Hematopoietic multipotent progenitor cell treated with erythropoietin and hydrocortisone succinate and interleukin-3 and kit ligand, for 17 days (in vitro differentiated cells): ENCODE results near the gene ABCB8.

Experiments
- DNase-seq: peaks from one replicate; pipeline ENCODE4 v3.0.0-alpha.2; 2015; ENCODE audit warnings: low spot score

ABCB8 gene

GRCh38 chr7:151028131-151028947 lies at the start of gene ABCB8:
TSS of gene ABCB8 (plus strand) at chr7:151028450. CDS start at chr7:151028516, 66 bp downstream.
- DNase-seq = peak; percentile 99

- DNase-seq = no peak
Observed at GRCh38 chr7:150979713-150980390, 48.4 kb upstream of the ABCB8 start.

GRCh38 chr7:150980663-150981062 lies 47.6 kb upstream of the ABCB8 start:
- DNase-seq = no peak

DNA sequence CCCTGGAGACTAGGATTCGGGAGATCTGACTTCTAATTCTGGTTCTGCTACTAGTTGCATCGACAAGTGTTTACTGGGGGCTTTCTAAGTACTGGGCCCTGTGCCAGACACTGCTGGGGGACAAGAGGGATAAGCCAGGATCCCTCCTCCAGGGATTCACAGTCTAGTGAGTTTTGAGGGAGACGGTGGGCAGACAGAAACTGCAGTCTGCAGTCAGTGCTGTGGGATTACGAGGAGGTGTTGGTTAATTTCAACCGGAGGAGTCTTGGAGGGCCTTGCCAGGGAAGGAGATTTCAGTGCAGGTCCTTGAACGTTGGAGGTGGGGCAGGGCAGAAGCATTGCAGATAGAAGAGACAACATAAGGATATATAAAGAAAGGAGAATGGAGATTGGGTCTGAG lies 46.6 kb upstream of the ABCB8 start:
- DNase-seq = no peak

GRCh38 chr7:150982351-150982750 lies 45.9 kb upstream of the ABCB8 start:
- no peak for DNase-seq

DNA sequence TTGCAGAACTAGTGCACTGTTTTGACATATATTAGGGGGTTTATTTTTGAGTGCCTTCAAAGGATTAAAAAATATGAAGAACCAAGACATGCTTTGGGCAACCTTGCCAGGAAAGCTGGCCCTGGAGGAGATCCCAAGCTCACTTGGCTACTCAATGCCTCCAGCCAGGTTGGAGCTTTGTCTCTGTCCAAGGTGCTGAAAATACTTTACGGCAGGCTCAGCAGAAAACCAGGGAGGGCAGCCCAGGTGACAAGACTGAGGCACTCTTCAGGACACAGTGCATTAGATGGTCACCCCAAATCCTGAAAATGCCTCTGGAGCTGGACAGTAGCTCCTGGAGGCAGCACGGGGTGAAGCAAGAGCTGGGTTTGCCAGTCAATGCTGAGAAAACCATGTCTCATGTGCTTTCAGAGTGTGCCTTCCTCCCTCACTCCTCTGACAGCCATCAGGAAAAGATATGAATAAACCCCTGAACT lies 44.3 kb upstream of the ABCB8 start:
- peak; percentile 33 for DNase-seq

GRCh38 chr7:150986099-150986512 lies 42.1 kb upstream of the ABCB8 start:
- DNase-seq = peak; percentile 62

- no peak for DNase-seq
Observed at GRCh38 chr7:150986556-150986955, 41.7 kb upstream of the ABCB8 start.

DNA sequence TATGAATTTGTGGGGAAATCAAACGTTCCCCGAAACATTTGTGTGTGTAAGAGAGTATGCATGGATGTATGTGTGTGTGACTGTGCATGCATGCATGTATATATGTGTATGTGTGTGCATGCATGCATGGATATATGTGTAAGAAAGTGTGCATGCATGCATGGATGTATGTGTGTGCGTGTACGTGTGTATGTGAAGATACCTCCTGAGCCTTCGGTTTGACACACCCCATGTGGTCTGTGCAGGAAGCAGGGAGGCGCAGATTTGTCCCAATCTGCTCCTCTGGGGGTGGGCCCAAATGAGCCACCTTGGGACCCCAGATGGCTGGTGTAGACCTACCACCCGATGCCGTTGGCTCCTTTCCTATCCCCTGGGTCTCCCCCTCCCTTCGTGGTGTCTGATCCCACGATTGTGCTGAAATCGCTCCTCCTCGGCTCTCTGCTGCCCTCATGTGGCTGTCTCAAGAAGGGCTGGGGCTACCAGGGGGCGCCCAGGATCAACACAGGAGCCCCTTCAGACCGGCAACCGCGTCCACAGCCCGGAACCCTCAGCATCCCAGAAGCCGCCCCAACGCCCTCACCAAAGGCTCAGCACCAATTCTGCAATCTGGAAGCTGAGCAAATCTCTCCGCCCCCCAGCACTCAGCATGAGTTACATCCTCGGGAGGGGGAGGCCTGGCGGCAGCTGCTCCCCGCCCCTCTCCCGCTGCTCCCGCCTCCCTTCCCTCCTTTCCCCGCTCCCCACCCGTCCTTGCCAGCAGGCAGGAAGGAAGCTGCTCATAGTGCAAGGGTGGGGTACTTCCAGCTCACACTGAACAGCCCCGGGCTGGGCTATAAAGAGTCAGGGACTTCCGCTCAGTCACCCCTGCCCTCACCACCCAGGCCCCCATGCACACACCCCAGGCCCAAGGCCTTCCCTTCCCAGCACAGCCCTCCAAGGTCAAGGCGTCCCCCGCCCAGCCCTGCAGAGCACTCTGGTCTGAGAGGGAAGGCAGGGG lies 39.7 kb upstream of the ABCB8 start:
- DNase-seq = peak; percentile 67

GRCh38 chr7:150989456-150989855 lies 38.8 kb upstream of the ABCB8 start:
- no peak for DNase-seq

GRCh38 chr7:150990416-150991186 lies 37.6 kb upstream of the ABCB8 start, which contains the start of gene NOS3:
TSS of gene NOS3 (plus strand) at chr7:150991017. CDS start at chr7:150993804, 2,787 bp downstream.
- no peak for DNase-seq

GRCh38 chr7:150992051-150992640 lies 36.1 kb upstream of the ABCB8 start:
- DNase-seq = no peak

DNA sequence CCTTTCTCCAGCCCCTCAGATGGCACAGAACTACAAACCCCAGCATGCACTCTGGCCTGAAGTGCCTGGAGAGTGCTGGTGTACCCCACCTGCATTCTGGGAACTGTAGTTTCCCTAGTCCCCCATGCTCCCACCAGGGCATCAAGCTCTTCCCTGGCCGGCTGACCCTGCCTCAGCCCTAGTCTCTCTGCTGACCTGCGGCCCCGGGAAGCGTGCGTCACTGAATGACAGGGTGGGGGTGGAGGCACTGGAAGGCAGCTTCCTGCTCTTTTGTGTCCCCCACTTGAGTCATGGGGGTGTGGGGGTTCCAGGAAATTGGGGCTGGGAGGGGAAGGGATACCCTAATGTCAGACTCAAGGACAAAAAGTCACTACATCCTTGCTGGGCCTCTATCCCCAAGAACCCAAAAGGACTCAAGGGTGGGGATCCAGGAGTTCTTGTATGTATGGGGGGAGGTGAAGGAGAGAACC lies 35.4 kb upstream of the ABCB8 start:
- DNase-seq = no peak

DNA sequence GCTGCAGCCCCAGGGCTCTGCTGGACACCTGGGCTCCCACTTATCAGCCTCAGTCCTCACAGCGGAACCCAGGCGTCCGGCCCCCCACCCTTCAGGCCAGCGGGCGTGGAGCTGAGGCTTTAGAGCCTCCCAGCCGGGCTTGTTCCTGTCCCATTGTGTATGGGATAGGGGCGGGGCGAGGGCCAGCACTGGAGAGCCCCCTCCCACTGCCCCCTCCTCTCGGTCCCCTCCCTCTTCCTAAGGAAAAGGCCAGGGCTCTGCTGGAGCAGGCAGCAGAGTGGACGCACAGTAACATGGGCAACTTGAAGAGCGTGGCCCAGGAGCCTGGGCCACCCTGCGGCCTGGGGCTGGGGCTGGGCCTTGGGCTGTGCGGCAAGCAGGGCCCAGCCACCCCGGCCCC lies 34.7 kb upstream of the ABCB8 start:
- DNase-seq = no peak

- peak; percentile 33 for DNase-seq
Observed at GRCh38 chr7:150994141-150994837, 34.0 kb upstream of the ABCB8 start.

DNA sequence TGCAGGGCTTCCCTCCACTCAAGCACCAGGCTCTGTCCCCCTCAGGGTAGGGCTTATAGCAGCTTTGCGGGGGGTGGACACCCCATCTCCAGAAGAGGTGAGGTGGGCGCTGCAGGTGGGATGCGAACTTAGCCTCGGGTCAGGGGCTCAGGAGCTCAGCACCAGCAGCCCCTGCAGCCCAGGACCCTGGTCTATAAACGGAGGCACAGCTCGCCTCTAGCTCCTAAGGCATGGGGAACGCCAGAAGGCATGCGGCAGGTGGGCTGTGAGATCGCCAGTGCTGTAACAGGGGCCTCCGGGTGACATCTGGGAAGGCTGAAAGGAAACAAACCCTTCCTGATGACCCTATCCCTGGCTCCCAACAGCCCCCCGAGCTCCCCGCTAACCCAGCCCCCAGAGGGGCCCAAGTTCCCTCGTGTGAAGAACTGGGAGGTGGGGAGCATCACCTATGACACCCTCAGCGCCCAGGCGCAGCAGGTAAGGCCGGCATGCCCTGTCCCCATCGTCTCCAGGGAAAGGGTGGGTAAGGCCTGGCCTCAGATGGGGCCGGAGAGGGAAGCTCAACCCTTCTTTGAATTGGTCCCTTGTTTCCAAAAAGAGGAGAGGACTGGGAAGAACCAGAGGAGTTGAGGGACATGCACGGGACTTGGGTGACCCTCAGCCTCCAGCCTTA lies 33.3 kb upstream of the ABCB8 start:
- DNase-seq = no peak

- no peak for DNase-seq
Observed at GRCh38 chr7:150996376-150997074, 31.7 kb upstream of the ABCB8 start.

GRCh38 chr7:150997075-150997511 lies 31.2 kb upstream of the ABCB8 start:
- no peak for DNase-seq

- DNase-seq = no peak
Observed at GRCh38 chr7:150997817-150998216, 30.4 kb upstream of the ABCB8 start.
